Activated B cell treated with CpG ODN at 0.5 μM for 24 hours (primary cell): Measurements from ENCODE around the gene SYK. TPM values are rescaled to one million over a fixed set of nuclear protein-coding genes. Genes with fewer than 3 reads are reported as not detected.

ENCODE experiments used
- ATAC-seq: fragments of 200-7000 bp; cut with Tn5 transposase; one replicate; pipeline ENCODE4 v1.10.0; 2021; ENCODE audit warnings: low read depth, mild to moderate bottlenecking, moderate library complexity
- CTCF ChIA-PET: fragments of 350-600 bp; sonication (Branson Sonifier 250); formaldehyde crosslinking; loops from one replicate; lab custom pipeline; 2021; ENCODE audit warnings: antibody characterized with exemption; lab: Charles Lee
- POLR2A ChIA-PET: fragments of 350-600 bp; sonication (Branson Sonifier 250); formaldehyde crosslinking; loops from one replicate; lab custom pipeline; 2021; ENCODE audit warnings: antibody characterized with exemption; lab: Charles Lee
- DNase-seq: peaks from one replicate; pipeline ENCODE4 v3.0.0; 2022
- H3K27ac Mint-ChIP-seq: one replicate; pipeline ENCODE4 v1.8.0; 2020; ENCODE audit warnings: mixed read lengths
- H3K27me3 Mint-ChIP-seq: one replicate; pipeline ENCODE4 v1.8.0; 2021; ENCODE audit warnings: mixed read lengths
- H3K36me3 Mint-ChIP-seq: one replicate; pipeline ENCODE4 v1.8.0; 2021; ENCODE audit warnings: low read depth, mixed read lengths
- H3K4me1 Mint-ChIP-seq: one replicate; pipeline ENCODE4 v1.8.0; 2021; ENCODE audit warnings: mixed read lengths
- H3K4me3 Mint-ChIP-seq: one replicate; pipeline ENCODE4 v1.8.0; 2020; ENCODE audit warnings: mild to moderate bottlenecking, mixed read lengths
- H3K9me3 Mint-ChIP-seq: one replicate; pipeline ENCODE4 v1.8.0; 2020; ENCODE audit warnings: mixed read lengths
- intact Hi-C: fragments of 100-400 bp; cut with micrococcal nuclease; formaldehyde crosslinking; loops from one replicate; pipeline ENCODE4 v1.15.1; 2024
- total RNA-seq: library from RNA; stranded (reverse); gene quantifications from 2 replicates; pipeline ENCODE4 v1.2.3, GENCODE V29; 2022
- TF ChIP-seq, protein P1 (sequence below): fragments of 200-600 bp; IDR thresholded peaks from one replicate; pipeline ENCODE4 v1.8.0; 2022; ENCODE audit warnings: antibody characterized with exemption, mild to moderate bottlenecking

Gene SYK
- total RNA-seq, 1 donor from 2014 or later: 222 TPM

DNA sequence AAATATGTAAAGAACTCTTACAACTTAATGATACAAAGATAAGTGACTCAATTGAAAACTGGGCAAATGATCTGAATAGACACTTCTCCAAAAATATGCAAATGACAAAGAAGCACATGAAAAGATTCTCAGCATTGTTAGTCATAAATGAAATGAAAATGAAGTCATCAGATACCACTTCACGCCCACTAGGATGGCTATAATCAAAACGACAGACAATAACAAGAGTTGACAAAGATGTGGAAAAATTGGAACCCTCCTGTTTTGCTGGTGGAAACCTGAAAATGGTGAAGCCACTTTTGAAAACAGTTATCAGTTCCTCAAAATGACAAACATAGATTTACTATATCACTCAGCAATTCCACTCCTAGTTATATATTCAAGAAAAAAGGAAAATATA lies 7.9 kb upstream of the SYK start:
- ChIA-PET POLR2A (interaction anchor here (1.0 kb wide), 1 partner anchor 34 kb away, joined by 5 read pairs; no protein-coding TSS in a partner anchor), CTCF (no interaction called here)
- intact Hi-C loops: loop anchor here (1.0 to 10.0 kb wide), 4 partner anchors 8 to 1089 kb away; partner anchors contain the start of gene SYK
- peak; percentile 40 for ATAC-seq
- TF ChIP-seq, protein P1, sequence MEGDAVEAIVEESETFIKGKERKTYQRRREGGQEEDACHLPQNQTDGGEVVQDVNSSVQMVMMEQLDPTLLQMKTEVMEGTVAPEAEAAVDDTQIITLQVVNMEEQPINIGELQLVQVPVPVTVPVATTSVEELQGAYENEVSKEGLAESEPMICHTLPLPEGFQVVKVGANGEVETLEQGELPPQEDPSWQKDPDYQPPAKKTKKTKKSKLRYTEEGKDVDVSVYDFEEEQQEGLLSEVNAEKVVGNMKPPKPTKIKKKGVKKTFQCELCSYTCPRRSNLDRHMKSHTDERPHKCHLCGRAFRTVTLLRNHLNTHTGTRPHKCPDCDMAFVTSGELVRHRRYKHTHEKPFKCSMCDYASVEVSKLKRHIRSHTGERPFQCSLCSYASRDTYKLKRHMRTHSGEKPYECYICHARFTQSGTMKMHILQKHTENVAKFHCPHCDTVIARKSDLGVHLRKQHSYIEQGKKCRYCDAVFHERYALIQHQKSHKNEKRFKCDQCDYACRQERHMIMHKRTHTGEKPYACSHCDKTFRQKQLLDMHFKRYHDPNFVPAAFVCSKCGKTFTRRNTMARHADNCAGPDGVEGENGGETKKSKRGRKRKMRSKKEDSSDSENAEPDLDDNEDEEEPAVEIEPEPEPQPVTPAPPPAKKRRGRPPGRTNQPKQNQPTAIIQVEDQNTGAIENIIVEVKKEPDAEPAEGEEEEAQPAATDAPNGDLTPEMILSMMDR: no peak
- peak overlapping the region; percentile 21 for H3K4me3 Mint-ChIP-seq
- no peaks in the 10 kb centered on the region for H3K36me3 Mint-ChIP-seq
- H3K4me1 Mint-ChIP-seq: peaks cover 73% of the 10 kb centered on the region
- DNase-seq: no peak
- peaks cover 4% of the 10 kb centered on the region for H3K9me3 Mint-ChIP-seq
- H3K27me3 Mint-ChIP-seq: no peaks in the 10 kb centered on the region
- peak overlapping the region; percentile 85 for H3K27ac Mint-ChIP-seq

DNA sequence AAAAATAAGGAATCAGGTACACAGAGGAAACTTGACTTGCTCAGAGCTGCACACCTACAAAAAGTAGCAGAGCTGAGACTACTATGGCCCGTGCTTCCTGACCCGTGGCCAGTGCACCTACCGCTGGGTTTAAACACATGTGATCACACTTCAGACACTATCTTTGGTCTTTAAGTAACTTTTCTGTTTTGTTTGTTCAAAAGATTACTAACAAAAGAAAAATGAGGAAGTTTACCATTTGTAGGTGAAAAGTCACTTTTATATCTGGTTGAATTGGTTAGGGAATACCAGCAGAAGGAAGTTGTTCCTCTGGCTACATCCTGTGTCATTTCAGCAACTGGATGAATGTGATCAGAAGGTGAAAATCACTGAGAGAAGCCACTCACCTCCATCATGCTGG lies 6.5 kb upstream of the SYK start:
- Mint-ChIP-seq H3K9me3 (peaks cover 4% of the 10 kb centered on the region), H3K27me3 (no peaks in the 10 kb centered on the region), H3K36me3 (no peaks in the 10 kb centered on the region), H3K4me1 (peaks cover 70% of the 10 kb centered on the region), H3K27ac (peak overlapping the region; percentile 82), H3K4me3 (peak overlapping the region; percentile 41)
- DNase-seq (no peak), ATAC-seq (peak; percentile 20)
- ChIA-PET POLR2A (interaction anchor here (0.6 to 3.2 kb wide), 5 partner anchors 12 to 1357 kb away, joined by 3 to 17 read pairs (median 6); no protein-coding TSS in a partner anchor), CTCF (no interaction called here)
- intact Hi-C loops: loop anchor here (1.0 to 10.0 kb wide), 2 partner anchors 9 to 1090 kb away; no protein-coding TSS in a partner anchor
- TF ChIP-seq, protein P1: no peak

DNA sequence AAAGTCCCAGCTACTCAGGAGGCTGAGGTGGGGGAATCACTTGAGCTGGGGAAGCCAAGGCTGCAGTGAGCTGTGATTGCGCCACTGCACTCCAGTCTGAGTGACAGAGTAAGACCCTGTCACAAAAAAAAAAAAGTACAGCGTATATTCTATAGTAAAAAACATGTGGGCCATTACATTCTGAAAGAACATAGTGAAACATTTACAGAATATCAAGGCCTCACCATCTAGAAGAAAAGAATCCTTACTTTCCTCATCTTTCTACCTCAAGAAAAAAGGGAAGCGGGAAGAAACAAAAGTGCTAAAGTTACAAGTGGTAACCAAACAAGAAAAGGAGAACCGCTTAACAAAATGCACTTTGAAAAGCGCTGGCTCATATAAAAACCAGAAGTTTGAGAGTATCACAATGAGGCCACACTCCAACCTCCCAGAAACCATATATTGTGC lies 5.7 kb upstream of the SYK start:
- H3K9me3 Mint-ChIP-seq: peaks cover 4% of the 10 kb centered on the region
- ChIA-PET CTCF (no interaction called here), POLR2A (interaction anchor here (0.6 to 3.2 kb wide), 7 partner anchors 9 to 1358 kb away, joined by 4 to 17 read pairs (median 6); no protein-coding TSS in a partner anchor)
- peaks cover 72% of the 10 kb centered on the region for H3K4me1 Mint-ChIP-seq
- no peak for DNase-seq
- peak overlapping the region; percentile 89 for H3K27ac Mint-ChIP-seq
- H3K27me3 Mint-ChIP-seq: no peaks in the 10 kb centered on the region
- TF ChIP-seq, protein P1: no peak
- H3K36me3 Mint-ChIP-seq: no peaks in the 10 kb centered on the region
- peak; percentile 56 for ATAC-seq
- intact Hi-C loops: loop anchor here (1.0 to 10.0 kb wide), 3 partner anchors 8 to 1091 kb away; no protein-coding TSS in a partner anchor
- peak overlapping the region; percentile 50 for H3K4me3 Mint-ChIP-seq

DNA sequence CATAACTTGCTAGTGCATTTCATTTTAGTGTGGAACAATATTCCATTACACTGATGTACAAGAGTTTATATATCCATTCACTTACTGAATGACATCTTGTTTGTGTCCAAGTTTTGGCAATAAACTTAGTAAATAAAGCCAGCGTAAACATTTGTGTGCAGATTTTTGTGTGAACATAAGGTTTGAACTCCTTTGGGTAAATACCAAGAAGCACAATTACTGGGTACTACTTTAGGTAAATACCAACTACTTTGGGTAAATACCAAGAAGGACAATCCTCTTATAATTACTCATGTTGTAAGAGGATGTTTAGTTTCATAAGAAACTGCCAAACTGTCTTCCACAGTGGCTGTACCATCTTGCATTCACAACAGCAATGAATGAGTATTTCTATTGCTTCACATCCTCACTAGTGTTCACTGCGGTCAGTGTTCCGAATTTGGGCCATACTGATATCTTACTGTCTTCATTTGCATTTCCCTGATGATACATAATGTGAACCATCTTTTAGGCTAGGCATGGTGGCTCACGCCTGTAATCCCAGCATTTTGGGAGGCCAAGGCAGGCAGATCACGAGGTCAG lies 2.3 kb upstream of the SYK start:
- ChIA-PET CTCF (no interaction called here), POLR2A (interaction anchor here (2.2 to 3.4 kb wide), 3 partner anchors 14 to 30 kb away, joined by 5 to 102 read pairs (median 21); no protein-coding TSS in a partner anchor)
- TF ChIP-seq, protein P1: no peak
- Mint-ChIP-seq H3K4me3 (peak overlapping the region; percentile 55), H3K4me1 (peaks cover 74% of the 10 kb centered on the region), H3K36me3 (peaks cover 9% of the 10 kb centered on the region), H3K27me3 (no peaks in the 10 kb centered on the region), H3K27ac (peak overlapping the region; percentile 94), H3K9me3 (no peaks in the 10 kb centered on the region)
- no peak for ATAC-seq
- DNase-seq: no peak
- intact Hi-C loops: loop anchor here (10.0 kb wide), 1 partner anchor 1095 kb away; no protein-coding TSS in a partner anchor

DNA sequence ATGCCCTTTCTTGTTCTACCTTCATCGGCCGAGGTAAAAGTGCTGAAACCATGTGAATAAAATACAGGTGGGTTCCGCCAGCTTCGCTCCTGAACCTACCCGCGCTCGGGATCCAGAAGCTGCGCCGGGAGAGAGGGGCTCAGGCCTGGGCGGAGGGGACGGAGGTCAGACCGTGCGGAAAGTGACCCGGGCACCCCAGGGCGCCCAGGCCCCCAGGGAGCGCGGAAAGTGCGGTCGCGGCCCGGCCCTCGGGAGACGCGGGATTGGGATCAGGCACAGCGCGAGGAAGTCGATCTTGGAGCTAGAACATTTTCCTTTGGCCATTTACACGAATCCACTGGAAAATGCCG lies 329 bp downstream of the SYK start:
- intact Hi-C loops: loop anchor here (1.0 to 10.0 kb wide), 7 partner anchors 9 to 1487 kb away; partner anchors contain the start of genes CKS2 and SECISBP2
- ChIA-PET POLR2A (interaction anchor here (0.8 to 3.4 kb wide), 13 partner anchors 9 to 59 kb away, joined by 3 to 102 read pairs (median 9); no protein-coding TSS in a partner anchor), CTCF (interaction anchor here (1.6 to 2.0 kb wide), 2 partner anchors 9 to 45 kb away, joined by 3 to 7 read pairs; no protein-coding TSS in a partner anchor)
- H3K9me3 Mint-ChIP-seq: no peaks in the 10 kb centered on the region
- peak overlapping the region; percentile 94 for H3K27ac Mint-ChIP-seq
- DNase-seq (no peak), ATAC-seq (peak; percentile 5)
- TF ChIP-seq, protein P1: no peak
- peaks cover 26% of the 10 kb centered on the region for H3K36me3 Mint-ChIP-seq
- no peaks in the 10 kb centered on the region for H3K27me3 Mint-ChIP-seq
- peak overlapping the region; percentile 94 for H3K4me3 Mint-ChIP-seq
- peaks cover 74% of the 10 kb centered on the region for H3K4me1 Mint-ChIP-seq
